ENCODE data around the gene FRYL. TPM values are rescaled to one million over a fixed set of nuclear protein-coding genes. Genes with fewer than 3 reads are reported as not detected.

The FRYL gene
- total and polyA plus RNA-seq, 2 of the 13 experiments (the other 11 are each of a cell fraction or from before 2014, with no cell fraction given), result 9.7 to 19.6 TPM

- TF ChIP-seq CHD4 (IDR thresholded peaks at IDR 0.05; ENCODE audit: borderline replicate concordance, low read length) (no peak), ZNF343 (CRISPR knock-in tag; IDR thresholded peaks at IDR 0.05) (no peak), BHLHE40 (IDR thresholded peaks at IDR 0.05; ENCODE audit: low read length) (no peak), ZNF839 (CRISPR knock-in tag; IDR thresholded peaks at IDR 0.05; ENCODE audit: borderline replicate concordance) (no peak), ZGPAT (CRISPR knock-in tag; IDR thresholded peaks at IDR 0.05) (peak; percentile 16), ZNF441 (CRISPR knock-in tag; IDR thresholded peaks at IDR 0.05; ENCODE audit: borderline replicate concordance) (no peak), ASH2L (IDR thresholded peaks at IDR 0.05; ENCODE audit: insufficient read length, low read depth, low read length) (no peak), ZNF83 (CRISPR knock-in tag; IDR thresholded peaks at IDR 0.05; ENCODE audit: borderline replicate concordance) (no peak), DRAP1 (CRISPR knock-in tag; IDR thresholded peaks at IDR 0.05) (peak; percentile 95), XBP1 (CRISPR knock-in tag; IDR thresholded peaks at IDR 0.05) (no peak), KLF6 (CRISPR knock-in tag; IDR thresholded peaks at IDR 0.05) (0 out of 2 replicates have a peak, but pooled peaks have one; percentile 34), ZNF558 (CRISPR knock-in tag; IDR thresholded peaks at IDR 0.05; ENCODE audit: borderline replicate concordance) (no peak), ZSCAN30 (CRISPR knock-in tag; IDR thresholded peaks at IDR 0.05) (no peak), SMAD3 (CRISPR knock-in tag; IDR thresholded peaks at IDR 0.05) (no peak), CEBPB (IDR thresholded peaks at IDR 0.05; ENCODE audit: borderline replicate concordance, low read depth, low read length) (0 out of 2 replicates have a peak, but pooled peaks have one; percentile 38), ZNF430 (CRISPR knock-in tag; IDR thresholded peaks at IDR 0.05) (0 out of 2 replicates have a peak, but pooled peaks have one; percentile 60), NCOA2 (CRISPR knock-in tag; IDR thresholded peaks at IDR 0.05) (no peak), POGZ (CRISPR knock-in tag; IDR thresholded peaks at IDR 0.05) (peak; percentile 66), ZBTB39 (CRISPR knock-in tag; IDR thresholded peaks at IDR 0.05) (0 out of 2 replicates have a peak, but pooled peaks have one; percentile 1), SPEN (CRISPR knock-in tag; IDR thresholded peaks at IDR 0.05; ENCODE audit: low read depth) (no peak), ZKSCAN8 (CRISPR knock-in tag; IDR thresholded peaks at IDR 0.05; ENCODE audit: borderline replicate concordance) (no peak), ZNF737 (CRISPR knock-in tag; IDR thresholded peaks at IDR 0.05; ENCODE audit: borderline replicate concordance) (no peak), TBX3 (IDR thresholded peaks at IDR 0.05; ENCODE audit: borderline replicate concordance) (no peak)
- TF ChIP-seq, protein P1, sequence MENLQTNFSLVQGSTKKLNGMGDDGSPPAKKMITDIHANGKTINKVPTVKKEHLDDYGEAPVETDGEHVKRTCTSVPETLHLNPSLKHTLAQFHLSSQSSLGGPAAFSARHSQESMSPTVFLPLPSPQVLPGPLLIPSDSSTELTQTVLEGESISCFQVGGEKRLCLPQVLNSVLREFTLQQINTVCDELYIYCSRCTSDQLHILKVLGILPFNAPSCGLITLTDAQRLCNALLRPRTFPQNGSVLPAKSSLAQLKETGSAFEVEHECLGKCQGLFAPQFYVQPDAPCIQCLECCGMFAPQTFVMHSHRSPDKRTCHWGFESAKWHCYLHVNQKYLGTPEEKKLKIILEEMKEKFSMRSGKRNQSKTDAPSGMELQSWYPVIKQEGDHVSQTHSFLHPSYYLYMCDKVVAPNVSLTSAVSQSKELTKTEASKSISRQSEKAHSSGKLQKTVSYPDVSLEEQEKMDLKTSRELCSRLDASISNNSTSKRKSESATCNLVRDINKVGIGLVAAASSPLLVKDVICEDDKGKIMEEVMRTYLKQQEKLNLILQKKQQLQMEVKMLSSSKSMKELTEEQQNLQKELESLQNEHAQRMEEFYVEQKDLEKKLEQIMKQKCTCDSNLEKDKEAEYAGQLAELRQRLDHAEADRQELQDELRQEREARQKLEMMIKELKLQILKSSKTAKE (CRISPR knock-in tag; IDR thresholded peaks at IDR 0.05; ENCODE audit: borderline replicate concordance), result no peak
Measured at GRCh38 chr4:48779998-48780864, at the start of gene FRYL (continued).

Data from HepG2 (cell line).